Neuron (in vitro differentiated cells): ENCODE measurements around the gene FSIP1.

Source experiments
- H2AFZ ChIP-seq: one replicate; pipeline ENCODE4 v1.6.1; 2013; ENCODE audit warnings: low read depth, mild to moderate bottlenecking, inconsistent platforms, low read length, moderate library complexity
- H3K27me3 ChIP-seq: one replicate; pipeline ENCODE4 v1.6.1; 2013; ENCODE audit warnings: low read length; ENCODE audit not compliant: insufficient read depth
- H3K36me3 ChIP-seq: one replicate; pipeline ENCODE4 v1.6.1; 2013; ENCODE audit warnings: low read length; ENCODE audit not compliant: insufficient read depth
- H3K4me1 ChIP-seq: one replicate; pipeline ENCODE4 v1.6.1; 2013; ENCODE audit warnings: low read length; ENCODE audit not compliant: insufficient read depth
- H3K4me3 ChIP-seq: 2 replicates; pipeline ENCODE4 v1.5.1; 2013; ENCODE audit warnings: mild to moderate bottlenecking, low read length, moderate library complexity
- H3K9me3 ChIP-seq: one replicate; pipeline ENCODE4 v1.6.1; 2013; ENCODE audit warnings: low read length

The FSIP1 gene

GRCh38 chr15:39699516-39700374, 82.9 kb downstream of the FSIP1 start:
- Histone ChIP-seq H3K4me1 (peaks cover 45% of the 10 kb centered on the region), H3K36me3 (no peaks in the 10 kb centered on the region), H3K27me3 (no peaks in the 10 kb centered on the region), H2AFZ (no peak overlapping the region), H3K4me3 (no peak overlapping the region), H3K9me3 (no peaks in the 10 kb centered on the region)

- no peaks in the 10 kb centered on the region for H3K9me3 ChIP-seq
- no peak overlapping the region for H3K4me3 ChIP-seq
- H3K36me3 ChIP-seq, result no peaks in the 10 kb centered on the region
- H3K27me3 ChIP-seq, result no peaks in the 10 kb centered on the region
- H3K4me1 ChIP-seq, result peaks cover 41% of the 10 kb centered on the region
- no peak overlapping the region for H2AFZ ChIP-seq
Observed at GRCh38 chr15:39698444-39699390, 83.9 kb downstream of the FSIP1 start.

DNA sequence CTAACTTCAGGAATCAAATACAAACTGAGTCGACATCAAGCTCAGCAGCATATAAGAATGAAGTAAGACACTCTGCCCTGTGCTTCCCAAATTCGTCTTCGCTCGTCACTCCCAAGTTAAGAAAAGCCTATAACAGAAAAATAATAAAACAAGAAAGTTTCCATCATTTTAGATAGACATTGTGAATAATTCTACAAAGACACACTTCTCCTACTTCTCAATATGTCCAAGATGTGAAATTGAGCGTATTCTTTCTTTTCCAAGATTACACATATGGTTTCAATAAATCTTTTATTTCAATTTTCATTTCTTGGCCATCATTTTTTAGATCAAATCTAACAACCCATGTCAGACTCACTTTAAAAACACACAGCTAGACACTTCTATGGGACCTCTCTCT, 85.1 kb downstream of the FSIP1 start:
- H3K4me3 ChIP-seq, result no peak overlapping the region
- no peaks in the 10 kb centered on the region for H3K36me3 ChIP-seq
- H3K9me3 ChIP-seq, result no peaks in the 10 kb centered on the region
- no peak overlapping the region for H2AFZ ChIP-seq
- H3K27me3 ChIP-seq, result no peaks in the 10 kb centered on the region
- peaks cover 46% of the 10 kb centered on the region for H3K4me1 ChIP-seq

GRCh38 chr15:39695793-39696192, 86.8 kb downstream of the FSIP1 start:
- no peak overlapping the region for H2AFZ ChIP-seq
- H3K4me1 ChIP-seq, result peaks cover 56% of the 10 kb centered on the region
- no peak overlapping the region for H3K4me3 ChIP-seq
- H3K36me3 ChIP-seq, result no peaks in the 10 kb centered on the region
- no peaks in the 10 kb centered on the region for H3K27me3 ChIP-seq
- no peaks in the 10 kb centered on the region for H3K9me3 ChIP-seq

GRCh38 chr15:39692356-39693327, 90.0 kb downstream of the FSIP1 start:
- Histone ChIP-seq H2AFZ (no peak overlapping the region), H3K4me1 (peaks cover 50% of the 10 kb centered on the region), H3K27me3 (no peaks in the 10 kb centered on the region), H3K4me3 (no peak overlapping the region), H3K9me3 (no peaks in the 10 kb centered on the region), H3K36me3 (no peaks in the 10 kb centered on the region)

- no peaks in the 10 kb centered on the region for H3K36me3 ChIP-seq
- H3K27me3 ChIP-seq, result no peaks in the 10 kb centered on the region
- peaks cover 42% of the 10 kb centered on the region for H3K4me1 ChIP-seq
- no peaks in the 10 kb centered on the region for H3K9me3 ChIP-seq
- H3K4me3 ChIP-seq, result no peak overlapping the region
- H2AFZ ChIP-seq, result no peak overlapping the region
Observed at GRCh38 chr15:39690881-39691634, 91.6 kb downstream of the FSIP1 start.

DNA sequence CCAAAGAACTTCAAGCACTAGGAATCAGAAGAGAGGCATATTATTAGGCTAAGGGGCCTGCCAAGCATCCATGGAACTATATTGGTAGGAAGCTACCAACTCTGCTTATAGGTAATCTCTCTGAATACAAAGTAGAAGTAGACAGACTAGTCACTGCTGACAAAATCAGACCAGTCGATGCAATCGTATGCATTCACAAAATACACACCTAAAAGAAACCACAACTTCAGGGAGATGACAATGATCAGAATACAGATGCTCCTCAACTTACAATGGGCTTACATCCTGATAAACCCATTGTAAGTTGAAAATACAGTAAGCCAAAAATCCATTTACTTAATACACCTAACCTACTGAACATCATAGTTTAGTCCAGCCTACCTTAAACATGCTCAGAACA, 94.7 kb downstream of the FSIP1 start:
- Histone ChIP-seq H3K27me3 (no peaks in the 10 kb centered on the region), H3K36me3 (no peaks in the 10 kb centered on the region), H3K4me3 (no peak overlapping the region), H2AFZ (no peak overlapping the region), H3K4me1 (peaks cover 28% of the 10 kb centered on the region), H3K9me3 (no peaks in the 10 kb centered on the region)

DNA sequence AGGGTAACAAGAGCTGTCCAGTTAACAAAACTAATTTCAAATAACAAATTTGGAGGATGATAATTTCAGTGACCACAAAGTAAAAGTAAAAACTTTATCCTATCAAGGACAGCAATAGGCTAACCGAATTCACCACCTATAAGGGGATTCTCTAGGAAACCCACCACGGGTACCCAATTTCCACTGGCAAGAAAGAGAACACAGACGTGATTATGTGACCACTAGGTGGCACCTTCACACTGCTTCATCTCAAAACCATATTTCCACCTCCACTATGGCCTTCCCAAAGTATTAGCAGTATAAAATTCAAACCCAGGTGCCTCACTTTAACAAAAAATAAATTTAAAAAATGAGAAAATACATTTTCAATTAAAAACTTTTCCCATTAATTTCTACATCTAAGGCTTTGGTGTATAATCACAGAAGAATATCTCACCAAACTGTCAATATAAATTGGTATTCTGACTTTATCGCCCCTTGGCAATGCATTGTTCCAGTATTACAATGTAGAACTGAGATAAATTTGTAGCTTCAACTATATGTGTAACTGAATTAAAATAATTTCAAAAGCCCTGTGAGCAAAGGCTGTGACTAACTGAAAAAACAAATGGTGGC, 96.5 kb downstream of the FSIP1 start:
- H3K27me3 ChIP-seq, result no peaks in the 10 kb centered on the region
- H3K4me1 ChIP-seq, result peaks cover 22% of the 10 kb centered on the region
- H3K9me3 ChIP-seq, result no peaks in the 10 kb centered on the region
- H2AFZ ChIP-seq, result no peak overlapping the region
- no peaks in the 10 kb centered on the region for H3K36me3 ChIP-seq
- no peak overlapping the region for H3K4me3 ChIP-seq

DNA sequence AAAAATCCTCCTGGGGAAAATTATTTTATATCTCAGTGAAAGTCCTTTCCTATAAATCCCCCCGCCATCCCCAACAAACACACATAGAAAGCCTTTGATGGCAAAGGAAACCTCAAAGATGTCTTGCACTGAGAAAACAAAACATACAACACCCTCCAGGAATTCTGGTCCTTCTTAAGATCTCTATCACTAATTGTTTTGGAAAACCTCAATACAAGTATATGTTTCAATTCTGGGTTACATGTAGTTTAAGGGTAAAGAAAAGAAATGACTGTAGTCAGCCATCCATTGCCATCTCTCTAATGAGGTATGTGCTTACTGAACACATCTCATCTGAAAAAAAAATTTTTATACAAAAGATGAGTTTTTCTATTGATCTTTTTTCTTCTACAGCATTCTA, 97.3 kb downstream of the FSIP1 start:
- Histone ChIP-seq H3K4me3 (no peak overlapping the region), H2AFZ (no peak overlapping the region)

GRCh38 chr15:39684233-39684632, 98.4 kb downstream of the FSIP1 start:
- Histone ChIP-seq H2AFZ (no peak overlapping the region), H3K36me3 (no peaks in the 10 kb centered on the region), H3K27me3 (no peaks in the 10 kb centered on the region), H3K4me1 (peaks cover 16% of the 10 kb centered on the region), H3K9me3 (no peaks in the 10 kb centered on the region), H3K4me3 (no peak overlapping the region)

More for the DNA sequence above, 97.3 kb downstream of the FSIP1 start:
- Histone ChIP-seq H3K4me1 (peaks cover 18% of the 10 kb centered on the region), H3K9me3 (no peaks in the 10 kb centered on the region), H3K27me3 (no peaks in the 10 kb centered on the region), H3K36me3 (no peaks in the 10 kb centered on the region)

DNA sequence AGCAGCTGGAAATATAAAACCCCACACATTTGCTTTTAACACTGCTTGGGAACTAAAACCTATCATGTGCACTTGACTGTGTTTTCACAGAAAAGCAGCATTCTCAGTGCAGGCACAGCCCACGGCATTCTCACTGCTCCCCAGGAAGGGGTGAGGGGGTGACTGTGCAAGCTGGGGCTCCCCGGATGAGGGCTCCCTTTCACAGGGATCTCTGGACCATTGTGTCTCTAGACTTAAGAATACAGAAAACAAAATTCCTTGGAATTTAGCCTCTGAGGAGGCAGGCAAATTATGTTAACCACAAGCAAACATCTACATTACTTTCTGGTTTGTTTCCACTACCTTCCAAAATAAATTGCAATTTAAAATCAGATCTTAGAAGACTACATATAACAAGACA, 100.3 kb downstream of the FSIP1 start:
- H3K4me1 ChIP-seq, result peaks cover 14% of the 10 kb centered on the region
- H2AFZ ChIP-seq, result no peak overlapping the region
- no peaks in the 10 kb centered on the region for H3K9me3 ChIP-seq
- no peaks in the 10 kb centered on the region for H3K36me3 ChIP-seq
- no peak overlapping the region for H3K4me3 ChIP-seq
- no peaks in the 10 kb centered on the region for H3K27me3 ChIP-seq

GRCh38 chr15:39680868-39681267, 101.8 kb downstream of the FSIP1 start:
- Histone ChIP-seq H3K4me3 (no peak overlapping the region), H2AFZ (no peak overlapping the region), H3K9me3 (no peaks in the 10 kb centered on the region), H3K4me1 (peaks cover 12% of the 10 kb centered on the region), H3K27me3 (no peaks in the 10 kb centered on the region), H3K36me3 (no peaks in the 10 kb centered on the region)
